ENCODE data around the gene DIAPH2.

The DIAPH2 gene

DNA sequence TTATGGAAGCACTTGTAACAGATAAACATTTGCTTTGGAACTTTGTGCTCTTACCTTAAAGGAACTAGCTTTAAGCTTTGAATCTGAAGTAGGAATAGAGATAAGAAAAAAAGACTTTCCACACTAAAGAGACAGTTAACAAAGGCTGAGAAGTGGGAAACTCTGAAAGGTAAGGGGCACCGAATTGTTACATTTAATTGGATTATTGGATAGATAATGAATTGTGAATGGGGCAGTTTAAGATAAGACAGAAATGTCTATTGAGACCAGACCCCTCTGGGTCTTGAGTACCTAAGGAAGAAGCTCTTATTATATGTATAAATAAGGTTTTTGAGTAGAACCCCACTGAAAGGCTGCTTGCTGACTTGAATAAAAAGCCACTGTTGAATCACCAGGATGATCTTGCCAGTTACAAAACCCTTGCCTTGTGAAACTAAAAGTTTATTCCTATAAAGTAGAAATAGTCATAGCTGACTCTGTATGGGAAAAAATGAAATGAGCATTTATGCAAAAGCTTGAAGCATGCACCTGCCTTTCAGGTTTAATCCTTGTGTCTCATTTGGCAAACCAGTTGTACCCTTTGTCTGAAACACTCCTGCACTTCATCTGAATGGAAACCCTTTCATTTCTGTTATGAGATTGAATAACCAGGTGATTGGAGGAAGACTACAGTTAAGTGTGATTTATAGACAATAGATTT is 622.3 kb downstream of the DIAPH2 start:
- Histone ChIP-seq H3K4me3 (ENCODE audit: low read depth, low read length) (no peak overlapping the region), H3K27ac (ENCODE audit: extremely low read depth, low read depth, low read length) (no peak overlapping the region), H3K36me3 (ENCODE audit: control insufficient read depth in 2 of 2, insufficient read depth in 1 of 2, low read length in 2 of 2) (no peaks in the 10 kb centered on the region), H3K4me1 (ENCODE audit: control insufficient read depth, insufficient read depth, low read length) (no peaks in the 10 kb centered on the region), H3K9me3 (ENCODE audit: control insufficient read depth, insufficient read depth, low read depth, low read length) (no peaks in the 10 kb centered on the region)
- no peak for TF ChIP-seq ZNF114 (tag by site-specific recombination; IDR thresholded peaks at IDR 0.05)
- TF ChIP-seq RBAK (tag by site-specific recombination; IDR thresholded peaks at IDR 0.05): no peak
- no peak for TF ChIP-seq MEIS1 (CRISPR knock-in tag; IDR thresholded peaks at IDR 0.05; ENCODE audit: borderline replicate concordance)
- TF ChIP-seq ZBTB11 (tag by site-specific recombination; conservative IDR thresholded peaks at IDR 0.05; ENCODE audit: low read depth): no peak
- TF ChIP-seq ZNF112 (tag by site-specific recombination; IDR thresholded peaks at IDR 0.05): no peak
- no peak for TF ChIP-seq ZNF660 (tag by site-specific recombination; IDR thresholded peaks at IDR 0.05)
- no peak for TF ChIP-seq ZNF791 (tag by site-specific recombination; IDR thresholded peaks at IDR 0.05)
- no peak for TF ChIP-seq ZNF654 (tag by site-specific recombination; IDR thresholded peaks at IDR 0.05; ENCODE audit: low read depth)
- no peak for TF ChIP-seq ZNF513 (tag by site-specific recombination; IDR thresholded peaks at IDR 0.05)
- no peak for TF ChIP-seq ZBTB7A (tag by site-specific recombination; IDR thresholded peaks at IDR 0.05; ENCODE audit: low read depth)
- no peak for TF ChIP-seq ZSCAN16 (tag by site-specific recombination; IDR thresholded peaks at IDR 0.05)
- TF ChIP-seq ZNF248 (tag by site-specific recombination; IDR thresholded peaks at IDR 0.05): no peak
- no peak for TF ChIP-seq ZSCAN23 (tag by site-specific recombination; IDR thresholded peaks at IDR 0.05)
- TF ChIP-seq ZNF214 (tag by site-specific recombination; IDR thresholded peaks at IDR 0.05; ENCODE audit: borderline replicate concordance): no peak
- no peak for TF ChIP-seq ZNF600 (tag by site-specific recombination; IDR thresholded peaks at IDR 0.05)
- TF ChIP-seq FEZF1 (tag by site-specific recombination; IDR thresholded peaks at IDR 0.05): no peak
- no peak for TF ChIP-seq ZSCAN30 (tag by site-specific recombination; IDR thresholded peaks at IDR 0.05)
- no peak for TF ChIP-seq ZIC2 (tag by site-specific recombination; IDR thresholded peaks at IDR 0.05)
- TF ChIP-seq PRDM1 (tag by site-specific recombination; IDR thresholded peaks at IDR 0.05): no peak
- ChIA-PET POLR2A (no interaction called here), CTCF (interaction anchor here (1.0 kb wide), 2 partner anchors 9 to 16 kb away, joined by 4 to 9 read pairs; no protein-coding TSS in a partner anchor)

- no peaks in the 10 kb centered on the region for H3K36me3 ChIP-seq (ENCODE audit: control insufficient read depth in 2 of 2, insufficient read depth in 1 of 2, low read length in 2 of 2)
- no peak overlapping the region for H3K27ac ChIP-seq (ENCODE audit: extremely low read depth, low read depth, low read length)
- no peak overlapping the region for H3K4me3 ChIP-seq (ENCODE audit: low read depth, low read length)
- POLR2A ChIA-PET: no interaction called here
- H3K9me3 ChIP-seq (ENCODE audit: control insufficient read depth, insufficient read depth, low read depth, low read length): no peaks in the 10 kb centered on the region
- H3K4me1 ChIP-seq (ENCODE audit: control insufficient read depth, insufficient read depth, low read length): no peaks in the 10 kb centered on the region
- CTCF ChIA-PET: no interaction called here
- TF ChIP-seq ZNF48 (tag by site-specific recombination; IDR thresholded peaks at IDR 0.05): no peak
Measured at GRCh38 chrX:97308171-97308570, 623.5 kb downstream of the DIAPH2 start.

All from HEK293 (cell line).